Lower lobe of right lung (tissue), 2 donors: Measurements from ENCODE around the gene EBLN1. TPM values are rescaled to one million over a fixed set of nuclear protein-coding genes. Genes with fewer than 3 reads are reported as not detected.

Experiments used
- ATAC-seq, 2 donors: fragments of 200-7000 bp; cut with Tn5 transposase; one replicate each; pipeline ENCODE4 v1.9.1; 2020 to 2022; ENCODE audit warnings: mild to moderate bottlenecking in 2 of 2, moderate library complexity in 2 of 2
- DNase-seq: peaks from one replicate; pipeline ENCODE4 v3.0.0-alpha.2; 2020
- H3K27ac ChIP-seq: fragments of 200-600 bp; one replicate; pipeline ENCODE4 v1.8.0; 2022
- H3K27me3 ChIP-seq: fragments of 200-600 bp; one replicate; pipeline ENCODE4 v1.8.0; 2022; ENCODE audit warnings: low read depth
- H3K36me3 ChIP-seq: fragments of 200-600 bp; one replicate; pipeline ENCODE4 v1.8.0; 2022; ENCODE audit warnings: mild to moderate bottlenecking
- H3K4me1 ChIP-seq: fragments of 200-600 bp; one replicate; pipeline ENCODE4 v1.8.0; 2022
- H3K4me3 ChIP-seq: fragments of 200-600 bp; one replicate; pipeline ENCODE4 v1.8.0; 2022; ENCODE audit warnings: mild to moderate bottlenecking
- H3K9me3 ChIP-seq: fragments of 200-600 bp; one replicate; pipeline ENCODE4 v1.8.0; 2022
- CTCF ChIP-seq: fragments of 200-600 bp; IDR thresholded peaks from one replicate; pipeline ENCODE4 v1.8.0; 2022; ENCODE audit warnings: antibody characterized with exemption, mild to moderate bottlenecking
- intact Hi-C: fragments of 100-400 bp; cut with DNase I; formaldehyde crosslinking; loops from one replicate; pipeline ENCODE4 v1.11.0; 2022
- total RNA-seq: library from RNA; stranded (reverse); fragmentation: NEBNext Ultra II Directional; extraction: Animal tissue kit (Norgen Biotek cat#: 25700); gene quantifications from one replicate; pipeline ENCODE4 v1.2.1, GENCODE V29; 2021
- donor health status: DM: no; HTN: yes; CAD: no; lungs with severe emphysema.

The EBLN1 gene
- total RNA-seq, 1 donor from 2014 or later: not detected

DNA sequence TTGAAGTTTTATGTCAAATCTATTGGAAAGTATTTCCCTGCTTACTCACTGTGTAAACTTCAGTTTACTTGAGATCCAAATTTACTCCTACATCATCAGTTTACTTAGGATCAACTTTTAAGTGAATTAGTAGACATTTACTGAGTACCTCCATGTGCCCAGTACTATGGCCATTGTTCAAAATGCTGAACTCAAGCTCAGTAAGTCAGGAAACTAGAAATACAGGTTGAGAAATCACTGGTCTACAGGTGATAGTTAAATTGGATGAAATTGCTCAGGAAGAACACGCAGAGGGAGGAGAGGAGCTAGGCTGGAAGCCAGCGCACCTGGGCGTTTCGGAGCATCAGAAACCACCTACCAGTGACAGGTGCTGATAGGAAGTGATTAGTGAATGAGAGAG is 25.5 kb upstream of the EBLN1 start:
- H3K9me3 ChIP-seq: no peaks in the 10 kb centered on the region
- no peak for TF ChIP-seq CTCF
- DNase-seq (no peak), ATAC-seq (no peak)
- H3K27ac ChIP-seq: no peak overlapping the region
- peaks cover 8% of the 10 kb centered on the region for H3K27me3 ChIP-seq
- intact Hi-C loops: no loop called here
- no peaks in the 10 kb centered on the region for H3K4me1 ChIP-seq
- no peak overlapping the region for H3K4me3 ChIP-seq
- H3K36me3 ChIP-seq: no peaks in the 10 kb centered on the region

DNA sequence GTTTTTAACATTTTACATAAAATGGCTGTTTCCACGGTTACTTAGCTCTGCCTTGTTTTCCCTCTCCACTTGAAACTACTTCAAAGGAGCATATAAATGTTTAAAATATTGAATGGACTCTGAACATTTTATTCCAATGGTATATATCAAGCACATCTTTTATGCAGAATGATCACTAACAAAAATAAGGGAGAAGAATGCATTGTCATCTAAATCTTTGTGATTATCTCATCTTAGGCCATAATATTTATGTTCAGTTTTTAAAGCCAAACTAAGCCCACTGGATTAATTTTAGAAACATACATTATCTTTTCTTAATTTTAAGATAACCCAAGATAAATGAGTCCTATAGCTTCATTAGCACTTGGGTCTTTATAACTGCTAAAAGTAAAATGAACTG is 13.4 kb upstream of the EBLN1 start:
- intact Hi-C loops: no loop called here
- no peak for TF ChIP-seq CTCF
- no peaks in the 10 kb centered on the region for H3K36me3 ChIP-seq
- H3K4me3 ChIP-seq: no peak overlapping the region
- no peaks in the 10 kb centered on the region for H3K9me3 ChIP-seq
- H3K27ac ChIP-seq: no peak overlapping the region
- H3K27me3 ChIP-seq: no peaks in the 10 kb centered on the region
- ATAC-seq (no peak), DNase-seq (no peak)
- H3K4me1 ChIP-seq: peaks cover 13% of the 10 kb centered on the region

- intact Hi-C loops: no loop called here
- H3K4me1 ChIP-seq: peaks cover 13% of the 10 kb centered on the region
- DNase-seq (no peak), ATAC-seq (peak in 1 of 2 donors; percentile 55)
- no peaks in the 10 kb centered on the region for H3K36me3 ChIP-seq
- H3K27me3 ChIP-seq: no peaks in the 10 kb centered on the region
- peak overlapping the region; percentile 91 for H3K27ac ChIP-seq
- no peak for TF ChIP-seq CTCF
- no peaks in the 10 kb centered on the region for H3K9me3 ChIP-seq
- H3K4me3 ChIP-seq: peak overlapping the region; percentile 75
Measured at GRCh38 chr10:22230158-22230833, 12.5 kb upstream of the EBLN1 start.

GRCh38 chr10:22229802-22230157 is 12.0 kb upstream of the EBLN1 start:
- Histone ChIP-seq H3K27ac (peak overlapping the region; percentile 91), H3K4me1 (peaks cover 13% of the 10 kb centered on the region), H3K4me3 (peak overlapping the region; percentile 75), H3K27me3 (no peaks in the 10 kb centered on the region), H3K9me3 (no peaks in the 10 kb centered on the region), H3K36me3 (no peaks in the 10 kb centered on the region)
- TF ChIP-seq CTCF: no peak
- no peak for ATAC-seq
- DNase-seq: no peak
- intact Hi-C loops: no loop called here

DNA sequence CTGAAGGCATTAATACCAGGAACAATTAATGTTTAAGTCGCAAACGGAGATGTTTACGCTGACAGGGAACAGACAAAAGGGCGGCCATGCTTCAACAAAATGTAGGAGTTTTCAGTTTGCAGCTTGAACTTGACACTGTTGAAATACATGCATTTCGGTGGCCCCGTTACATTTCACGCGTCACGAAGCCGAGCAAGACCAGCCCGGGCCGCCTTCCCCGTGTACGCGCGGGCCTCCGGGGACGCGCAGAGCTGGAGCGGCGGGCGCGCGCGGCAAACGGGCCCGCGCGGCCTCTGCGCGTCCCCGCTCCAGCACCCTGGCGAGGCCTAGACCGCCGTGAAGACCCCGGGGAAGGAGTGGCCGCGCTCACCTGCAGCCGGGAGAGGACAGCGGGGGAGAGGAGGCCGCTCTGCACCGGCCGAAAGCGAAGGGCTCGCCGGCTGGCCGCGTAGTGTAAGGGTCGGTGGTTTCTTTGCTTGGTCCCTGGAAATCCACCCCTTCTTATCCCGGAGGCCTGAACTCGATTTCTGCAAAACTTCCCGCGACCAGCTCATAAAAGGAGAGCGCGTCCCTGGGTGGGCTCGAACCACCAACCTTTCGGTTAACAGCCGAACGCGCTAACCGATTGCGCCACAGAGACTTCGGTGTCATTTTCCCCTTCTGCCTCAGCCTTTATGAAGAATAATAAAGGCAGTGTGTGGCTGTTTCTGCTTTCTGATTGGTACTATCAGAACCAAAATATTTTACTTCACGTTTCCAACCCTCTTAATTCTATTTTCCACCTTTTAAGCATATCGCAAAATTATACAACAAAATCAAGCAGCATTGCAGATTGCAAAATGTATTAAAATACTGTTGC is 11.4 kb upstream of the EBLN1 start:
- DNase-seq (peak; percentile 85), ATAC-seq (peak; percentile 98 to 99)
- Histone ChIP-seq H3K4me3 (peak overlapping the region; percentile 75), H3K27ac (peak overlapping the region; percentile 91), H3K4me1 (peaks cover 13% of the 10 kb centered on the region), H3K36me3 (no peaks in the 10 kb centered on the region), H3K9me3 (no peaks in the 10 kb centered on the region), H3K27me3 (no peaks in the 10 kb centered on the region)
- TF ChIP-seq CTCF: no peak
- intact Hi-C loops: no loop called here
